A673 (cell line): Measurements from ENCODE around the gene LCA5. TPM values are rescaled to one million over a fixed set of nuclear protein-coding genes. Genes with fewer than 3 reads are reported as not detected.

Source experiments
- BruUV-seq: library from RNA; stranded (reverse); fragments of 400-500 nt; replicated peaks from 2 replicates; lab custom pipeline; 2021; lab: Mats Ljungman, UMichigan
- CTCF ChIA-PET: fragments of 300-600 bp; sonication (Branson Sonifier 250); formaldehyde crosslinking; loops from one replicate; lab custom pipeline; 2022; ENCODE audit warnings: antibody characterized with exemption; lab: Charles Lee
- POLR2A ChIA-PET: fragments of 300-600 bp; sonication (Branson Sonifier 250); formaldehyde crosslinking; loops from one replicate; lab custom pipeline; 2022; ENCODE audit warnings: antibody characterized with exemption; ENCODE audit not compliant: low non-redundant PET; lab: Charles Lee
- DNase-seq: peaks from one replicate; pipeline ENCODE4 v3.0.0-alpha.2; 2015; ENCODE audit warnings: low spot score
- H3K27ac ChIP-seq: fragments of 200-600 bp; sonication (generic); 2 replicates; pipeline ENCODE4 v1.5.1; 2016; ENCODE audit warnings: mixed run types, low read depth, mild to moderate bottlenecking, mixed read lengths, antibody characterized with exemption, low read length; ENCODE audit not compliant: poor library complexity, severe bottlenecking
- H3K27me3 ChIP-seq: fragments of 200-600 bp; sonication (generic); replicated peaks from 2 replicates; pipeline ENCODE4 v1.6.1; 2017; ENCODE audit warnings: mixed run types, low read depth, mild to moderate bottlenecking, mixed read lengths, antibody characterized with exemption, low read length; ENCODE audit not compliant: insufficient read depth, poor library complexity
- H3K36me3 ChIP-seq: fragments of 200-600 bp; sonication (generic); 2 replicates; pipeline ENCODE4 v1.6.1; 2016; ENCODE audit warnings: mixed run types, mild to moderate bottlenecking, mixed read lengths, antibody characterized with exemption, low read length; ENCODE audit not compliant: insufficient read depth, poor library complexity, severe bottlenecking
- H3K4me1 ChIP-seq: fragments of 200-600 bp; sonication (generic); 2 replicates; pipeline ENCODE4 v1.6.1; 2017; ENCODE audit warnings: mixed run types, mild to moderate bottlenecking, mixed read lengths, antibody characterized with exemption, low read length; ENCODE audit not compliant: insufficient read depth, poor library complexity, severe bottlenecking
- H3K4me3 ChIP-seq: fragments of 200-600 bp; sonication (generic); 2 replicates; pipeline ENCODE4 v1.5.1; 2016; ENCODE audit warnings: low read depth, mixed run types, mild to moderate bottlenecking, mixed read lengths, low read length; ENCODE audit not compliant: poor library complexity, severe bottlenecking
- H3K9me3 ChIP-seq: fragments of 200-600 bp; sonication (generic); 2 replicates; pipeline ENCODE4 v1.6.1; 2016; ENCODE audit warnings: mixed run types, low read depth, mild to moderate bottlenecking, mixed read lengths, antibody characterized with exemption, low read length; ENCODE audit not compliant: poor library complexity, severe bottlenecking
- EZH2 ChIP-seq: fragments of 200-600 bp; sonication (generic); IDR thresholded peaks from 2 replicates; pipeline ENCODE4 v1.6.1; 2017; ENCODE audit warnings: borderline replicate concordance, low read depth, mild to moderate bottlenecking, mixed read lengths, antibody characterized with exemption, low read length; ENCODE audit not compliant: poor library complexity, severe bottlenecking
- intact Hi-C: fragments of 100-400 bp; cut with micrococcal nuclease; formaldehyde crosslinking; loops from one replicate; pipeline ENCODE4 v1.10.0; 2022; ENCODE audit not compliant: unreplicated experiment
- total RNA-seq: library from RNA; stranded (reverse); gene quantifications from 2 replicates; pipeline ENCODE4 v1.2.3, GENCODE V29; 2021
- TF ChIP-seq, protein P1 (sequence below): fragments of 300-800, 200-600 bp; sonication (generic); conservative IDR thresholded peaks from 2 replicates; pipeline ENCODE4 v1.5.1; 2017; ENCODE audit warnings: low read depth, mild to moderate bottlenecking, antibody characterized with exemption, low read length, moderate library complexity, mixed read lengths

Gene LCA5
- total RNA-seq, 1 experiment from 2014 or later = 3.5 TPM

DNA sequence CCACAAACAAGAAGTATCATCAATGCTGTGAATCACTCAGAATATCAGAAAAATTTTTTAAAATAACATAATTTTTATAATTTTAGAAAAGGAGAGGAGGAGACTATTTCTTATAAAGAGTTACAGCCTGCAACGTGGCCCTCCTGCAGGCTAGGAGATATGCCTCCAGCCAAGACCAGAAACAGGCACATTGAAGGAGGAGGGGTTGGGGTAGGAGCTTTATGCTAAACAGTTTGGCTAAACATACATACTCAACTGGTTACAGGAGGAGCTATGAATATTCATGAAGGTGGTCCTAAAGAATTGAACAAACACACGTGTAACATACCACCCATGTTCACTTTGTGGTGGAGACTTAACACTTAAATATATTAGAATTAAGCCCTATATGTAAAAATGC, 14.2 kb upstream of the LCA5 start:
- Histone ChIP-seq H3K4me3 (no peak overlapping the region), H3K36me3 (no peaks in the 10 kb centered on the region), H3K4me1 (peaks cover 4% of the 10 kb centered on the region), H3K9me3 (no peaks in the 10 kb centered on the region), H3K27me3 (no peaks in the 10 kb centered on the region), H3K27ac (no peak overlapping the region)
- BruUV-seq = no TSS peak
- DNase-seq = no peak
- CTCF ChIA-PET = no interaction called here
- TF ChIP-seq EZH2 = no peak
- TF ChIP-seq, protein P1, sequence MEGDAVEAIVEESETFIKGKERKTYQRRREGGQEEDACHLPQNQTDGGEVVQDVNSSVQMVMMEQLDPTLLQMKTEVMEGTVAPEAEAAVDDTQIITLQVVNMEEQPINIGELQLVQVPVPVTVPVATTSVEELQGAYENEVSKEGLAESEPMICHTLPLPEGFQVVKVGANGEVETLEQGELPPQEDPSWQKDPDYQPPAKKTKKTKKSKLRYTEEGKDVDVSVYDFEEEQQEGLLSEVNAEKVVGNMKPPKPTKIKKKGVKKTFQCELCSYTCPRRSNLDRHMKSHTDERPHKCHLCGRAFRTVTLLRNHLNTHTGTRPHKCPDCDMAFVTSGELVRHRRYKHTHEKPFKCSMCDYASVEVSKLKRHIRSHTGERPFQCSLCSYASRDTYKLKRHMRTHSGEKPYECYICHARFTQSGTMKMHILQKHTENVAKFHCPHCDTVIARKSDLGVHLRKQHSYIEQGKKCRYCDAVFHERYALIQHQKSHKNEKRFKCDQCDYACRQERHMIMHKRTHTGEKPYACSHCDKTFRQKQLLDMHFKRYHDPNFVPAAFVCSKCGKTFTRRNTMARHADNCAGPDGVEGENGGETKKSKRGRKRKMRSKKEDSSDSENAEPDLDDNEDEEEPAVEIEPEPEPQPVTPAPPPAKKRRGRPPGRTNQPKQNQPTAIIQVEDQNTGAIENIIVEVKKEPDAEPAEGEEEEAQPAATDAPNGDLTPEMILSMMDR = no peak
- intact Hi-C loops = no loop called here
- POLR2A ChIA-PET = no interaction called here

DNA sequence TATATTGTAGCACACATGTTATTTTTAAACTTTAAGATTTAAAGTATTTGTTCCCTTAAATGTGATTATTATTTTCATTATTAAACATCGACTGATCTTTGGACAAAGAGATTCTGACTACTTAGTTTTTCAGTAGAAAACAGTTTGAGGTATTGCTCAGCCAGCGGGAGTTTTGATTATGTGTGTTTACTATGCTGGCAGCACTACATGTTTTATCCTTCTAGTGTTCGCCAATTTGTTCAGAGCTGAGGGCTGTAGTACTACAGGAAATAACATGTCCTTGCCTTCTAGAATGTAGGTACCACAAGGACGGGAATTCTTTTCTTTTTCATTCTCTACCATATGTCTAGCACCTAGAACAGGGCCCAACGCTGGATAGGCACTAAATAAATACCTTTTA, 11.1 kb upstream of the LCA5 start:
- Histone ChIP-seq H3K9me3 (no peaks in the 10 kb centered on the region), H3K4me1 (peaks cover 35% of the 10 kb centered on the region), H3K36me3 (no peaks in the 10 kb centered on the region), H3K27ac (no peak overlapping the region), H3K27me3 (no peaks in the 10 kb centered on the region), H3K4me3 (no peak overlapping the region)
- CTCF ChIA-PET = no interaction called here
- DNase-seq = no peak
- BruUV-seq = no TSS peak
- intact Hi-C loops = no loop called here
- no peak for TF ChIP-seq EZH2
- TF ChIP-seq, protein P1 = no peak
- POLR2A ChIA-PET = no interaction called here

DNA sequence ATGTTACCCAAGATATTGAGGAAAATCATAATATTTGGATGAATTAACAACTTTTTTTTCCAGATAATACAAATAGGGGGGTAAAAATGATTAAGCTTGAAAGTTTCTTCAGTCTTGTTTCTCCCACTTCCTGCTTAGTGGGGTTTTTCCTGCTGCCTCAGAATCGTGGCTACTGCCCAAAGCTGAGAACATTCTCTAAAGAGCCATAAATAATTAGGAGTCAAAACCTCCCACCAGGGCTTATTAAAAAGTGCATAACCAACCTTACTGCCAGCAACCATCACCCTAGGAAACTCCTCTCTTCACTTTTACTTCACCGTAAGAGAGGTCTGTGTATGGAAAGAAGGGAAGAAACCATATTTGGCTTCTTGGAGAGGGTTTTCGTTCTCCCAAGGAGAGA, 9.0 kb upstream of the LCA5 start:
- peak; percentile 90 for DNase-seq
- Histone ChIP-seq H3K36me3 (no peaks in the 10 kb centered on the region), H3K9me3 (no peaks in the 10 kb centered on the region), H3K27ac (peak overlapping the region; percentile 87), H3K4me3 (no peak overlapping the region), H3K4me1 (peaks cover 48% of the 10 kb centered on the region), H3K27me3 (no peaks in the 10 kb centered on the region)
- BruUV-seq = no TSS peak
- intact Hi-C loops = loop anchor here (1.0 kb wide), 1 partner anchor 84 kb away; no protein-coding TSS in a partner anchor
- CTCF ChIA-PET = no interaction called here
- TF ChIP-seq, protein P1 = no peak
- no peak for TF ChIP-seq EZH2
- POLR2A ChIA-PET = no interaction called here
